Stimulated activated CD4-positive, alpha-beta T cell treated with anti-CD3 and anti-CD28 coated beads, Interleukin-4, amount 100 ng/mL, for 48 hours (primary cell): Measurements from ENCODE around the gene NR3C2.
"Not testable (repeated sequence)": the region's sequence is repeated elsewhere in the genome, so short reads cannot be mapped to it uniquely, and the experiment has no call there.

Experiments
- DNase-seq, 2 donors: peaks; one replicate each; pipeline ENCODE4 v3.0.0-alpha.2; 2020; ENCODE audit warnings: low read depth in 2 of 2

The NR3C2 gene

GRCh38 chr4:148216866-148217814 is 225.1 kb downstream of the NR3C2 start:
- no peak for DNase-seq

GRCh38 chr4:148216321-148216720 is 225.9 kb downstream of the NR3C2 start:
- no peak for DNase-seq

- DNase-seq = no peak
These were observed 227.0 kb downstream of the NR3C2 start for GRCh38 chr4:148215202-148215601.

- DNase-seq = no peak
These were observed 227.6 kb downstream of the NR3C2 start for GRCh38 chr4:148214529-148215166.

- no peak for DNase-seq
These were observed 230.7 kb downstream of the NR3C2 start for GRCh38 chr4:148211533-148211932.

GRCh38 chr4:148210661-148211060 is 231.6 kb downstream of the NR3C2 start:
- no peak for DNase-seq

GRCh38 chr4:148207068-148207467 is 235.1 kb downstream of the NR3C2 start:
- DNase-seq = no peak

GRCh38 chr4:148205476-148205875 is 236.7 kb downstream of the NR3C2 start:
- no peak for DNase-seq

- DNase-seq = no peak
These were observed 237.3 kb downstream of the NR3C2 start for GRCh38 chr4:148204892-148205291.

GRCh38 chr4:148204171-148204570 is 238.0 kb downstream of the NR3C2 start:
- no peak for DNase-seq

- no peak for DNase-seq
These were observed 238.9 kb downstream of the NR3C2 start for GRCh38 chr4:148203056-148203898.

- DNase-seq = no peak
These were observed 241.3 kb downstream of the NR3C2 start for GRCh38 chr4:148200960-148201359.

GRCh38 chr4:148196164-148196563 is 246.1 kb downstream of the NR3C2 start:
- no peak for DNase-seq

GRCh38 chr4:148192526-148192925 is 249.7 kb downstream of the NR3C2 start:
- DNase-seq = no peak

GRCh38 chr4:148187454-148188222 is 254.6 kb downstream of the NR3C2 start:
- not testable (repeated sequence) for DNase-seq

GRCh38 chr4:148184922-148185321 is 257.3 kb downstream of the NR3C2 start:
- DNase-seq = no peak

GRCh38 chr4:148182230-148182911 is 259.8 kb downstream of the NR3C2 start:
- no peak for DNase-seq

GRCh38 chr4:148173397-148174017 is 268.7 kb downstream of the NR3C2 start:
- no peak for DNase-seq

GRCh38 chr4:148171596-148171995 is 270.6 kb downstream of the NR3C2 start:
- DNase-seq = no peak
